ENCODE results near the gene EXOC3L4.

GRCh38 chr14:103104389-103104653, 9.8 kb downstream of the EXOC3L4 start:
- TF ChIP-seq, protein P1, sequence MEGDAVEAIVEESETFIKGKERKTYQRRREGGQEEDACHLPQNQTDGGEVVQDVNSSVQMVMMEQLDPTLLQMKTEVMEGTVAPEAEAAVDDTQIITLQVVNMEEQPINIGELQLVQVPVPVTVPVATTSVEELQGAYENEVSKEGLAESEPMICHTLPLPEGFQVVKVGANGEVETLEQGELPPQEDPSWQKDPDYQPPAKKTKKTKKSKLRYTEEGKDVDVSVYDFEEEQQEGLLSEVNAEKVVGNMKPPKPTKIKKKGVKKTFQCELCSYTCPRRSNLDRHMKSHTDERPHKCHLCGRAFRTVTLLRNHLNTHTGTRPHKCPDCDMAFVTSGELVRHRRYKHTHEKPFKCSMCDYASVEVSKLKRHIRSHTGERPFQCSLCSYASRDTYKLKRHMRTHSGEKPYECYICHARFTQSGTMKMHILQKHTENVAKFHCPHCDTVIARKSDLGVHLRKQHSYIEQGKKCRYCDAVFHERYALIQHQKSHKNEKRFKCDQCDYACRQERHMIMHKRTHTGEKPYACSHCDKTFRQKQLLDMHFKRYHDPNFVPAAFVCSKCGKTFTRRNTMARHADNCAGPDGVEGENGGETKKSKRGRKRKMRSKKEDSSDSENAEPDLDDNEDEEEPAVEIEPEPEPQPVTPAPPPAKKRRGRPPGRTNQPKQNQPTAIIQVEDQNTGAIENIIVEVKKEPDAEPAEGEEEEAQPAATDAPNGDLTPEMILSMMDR (IDR thresholded peaks at IDR 0.05), result no peak
- TF ChIP-seq POLR2A (IDR thresholded peaks at IDR 0.05), result no peak

Data from lower leg skin (tissue), 3 donors.